ENCODE results near the gene PTK7.
"Not testable (repeated sequence)": the region's sequence is repeated elsewhere in the genome, so short reads cannot be mapped to it uniquely, and the experiment has no call there.

Gene PTK7

GRCh38 chr6:43119482-43119881 is 43.4 kb downstream of the PTK7 start:
- no peak for DNase-seq (ENCODE audit: low spot score)

DNA sequence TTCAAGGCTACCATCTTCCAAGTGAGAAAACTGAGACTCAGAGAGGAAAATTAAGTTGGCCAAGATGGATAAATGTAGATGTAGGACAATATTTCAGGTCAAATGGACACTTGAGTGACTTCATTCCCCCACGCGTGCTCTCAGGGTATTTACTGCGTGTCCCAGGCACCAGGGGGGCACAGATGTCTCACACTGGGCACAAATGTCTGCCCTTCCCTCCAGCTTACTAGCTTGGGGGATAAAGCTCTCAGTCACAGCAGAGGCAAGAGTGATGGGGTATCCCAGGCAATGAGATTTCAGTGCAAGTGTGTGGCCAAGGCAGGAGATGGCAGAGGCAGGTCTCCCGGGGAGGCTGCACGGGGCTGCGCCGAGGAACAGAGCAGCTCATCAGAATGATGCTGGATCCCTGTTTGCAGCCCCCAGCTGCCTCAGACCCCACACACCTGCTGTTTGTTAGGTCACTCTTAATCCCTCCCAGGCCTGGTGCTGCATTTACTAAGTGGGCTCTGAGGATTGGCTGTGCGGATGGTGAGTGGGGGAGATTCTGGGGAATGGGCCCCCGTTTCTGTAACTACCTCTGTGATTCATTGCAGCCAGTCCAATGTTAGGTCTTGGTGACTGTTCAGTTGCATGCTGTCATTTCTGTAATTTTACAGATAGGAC is 44.1 kb downstream of the PTK7 start:
- no peak for DNase-seq (ENCODE audit: low spot score)

- no peak for DNase-seq (ENCODE audit: low spot score)
Measured at GRCh38 chr6:43120944-43121913, 45.1 kb downstream of the PTK7 start.

- no peak for DNase-seq (ENCODE audit: low spot score)
Measured at GRCh38 chr6:43122146-43122545, 46.0 kb downstream of the PTK7 start.

GRCh38 chr6:43123461-43124314 is 47.6 kb downstream of the PTK7 start:
- no peak for DNase-seq (ENCODE audit: low spot score)

DNA sequence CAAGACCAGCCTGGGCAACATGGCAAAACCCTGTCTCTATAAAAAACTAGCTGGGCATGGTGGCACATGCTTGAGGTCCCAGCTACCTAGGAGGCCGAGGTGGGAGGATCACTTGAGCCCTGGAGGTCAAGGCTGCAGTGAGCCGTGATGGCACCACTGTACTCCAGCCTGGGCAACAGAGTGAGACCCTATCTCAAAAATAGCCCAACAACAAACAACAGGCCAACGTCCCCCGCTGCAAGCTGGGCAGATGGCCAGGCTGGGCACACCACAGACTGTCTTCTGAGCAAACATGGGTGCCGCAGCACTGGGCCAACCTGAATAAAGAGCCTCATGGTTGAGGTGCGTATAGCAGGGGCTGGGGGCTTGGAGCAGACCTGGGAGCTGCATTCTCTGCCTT is 48.4 kb downstream of the PTK7 start:
- no peak for DNase-seq (ENCODE audit: low spot score)

DNA sequence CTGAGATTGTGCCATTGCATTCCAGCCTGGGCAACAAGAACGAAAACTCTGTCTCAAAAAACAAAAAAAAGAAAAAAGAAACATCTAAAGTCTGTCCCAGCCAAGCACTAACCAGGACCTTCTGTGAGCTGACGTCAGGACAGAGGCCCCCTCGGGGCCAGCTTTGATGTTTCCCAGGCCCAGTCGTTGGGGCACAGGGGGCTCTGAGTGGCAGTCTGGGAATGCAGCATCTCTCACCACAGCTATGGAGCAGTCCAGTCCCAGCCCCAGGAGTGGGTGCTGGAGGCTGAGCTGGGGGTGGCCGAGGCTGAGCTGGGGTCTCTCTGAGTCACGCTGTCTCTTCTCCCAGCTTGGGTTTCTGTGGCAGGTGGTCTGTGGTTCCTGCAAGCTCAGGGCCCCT is 49.0 kb downstream of the PTK7 start:
- DNase-seq (ENCODE audit: low spot score) = no peak

- no peak for DNase-seq (ENCODE audit: low spot score)
Measured at GRCh38 chr6:43125555-43125954, 49.4 kb downstream of the PTK7 start.

DNA sequence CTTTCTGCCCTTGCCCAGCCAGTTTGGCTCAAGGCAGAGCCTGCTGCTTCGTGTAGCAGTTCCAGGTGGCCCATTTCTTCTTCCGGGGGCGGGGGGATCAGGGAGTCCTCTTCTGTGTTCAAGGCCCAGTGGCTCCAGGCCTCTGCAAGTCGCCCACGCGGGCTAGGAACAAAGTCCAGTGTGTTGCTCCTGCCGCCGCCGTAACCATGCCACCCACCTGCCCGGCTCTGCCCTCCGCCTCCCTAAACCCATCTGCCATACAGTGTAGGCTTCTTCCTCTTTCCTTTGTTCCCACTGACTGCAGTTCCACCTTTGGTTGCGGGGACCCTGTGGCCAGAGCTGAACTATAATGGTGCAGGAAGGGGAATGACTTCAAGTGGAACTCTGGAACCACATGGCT is 51.1 kb downstream of the PTK7 start:
- DNase-seq (ENCODE audit: low spot score) = no peak

GRCh38 chr6:43127877-43128276 is 51.8 kb downstream of the PTK7 start:
- no peak for DNase-seq (ENCODE audit: low spot score)

DNA sequence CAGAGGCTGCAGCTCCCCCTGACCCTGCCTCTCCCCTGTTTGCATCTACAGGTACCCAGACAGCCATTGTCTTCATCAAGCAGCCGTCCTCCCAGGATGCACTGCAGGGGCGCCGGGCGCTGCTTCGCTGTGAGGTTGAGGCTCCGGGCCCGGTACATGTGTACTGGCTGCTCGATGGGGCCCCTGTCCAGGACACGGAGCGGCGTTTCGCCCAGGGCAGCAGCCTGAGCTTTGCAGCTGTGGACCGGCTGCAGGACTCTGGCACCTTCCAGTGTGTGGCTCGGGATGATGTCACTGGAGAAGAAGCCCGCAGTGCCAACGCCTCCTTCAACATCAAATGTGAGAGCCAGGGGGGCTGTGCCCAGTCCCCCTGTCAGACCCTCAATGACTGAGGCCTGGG is 52.8 kb downstream of the PTK7 start:
- DNase-seq (ENCODE audit: low spot score) = no peak

GRCh38 chr6:43129434-43130194 is 53.5 kb downstream of the PTK7 start:
- DNase-seq (ENCODE audit: low spot score) = peak; percentile 43

- DNase-seq (ENCODE audit: low spot score) = no peak
Measured at GRCh38 chr6:43130429-43130828, 54.3 kb downstream of the PTK7 start.

DNA sequence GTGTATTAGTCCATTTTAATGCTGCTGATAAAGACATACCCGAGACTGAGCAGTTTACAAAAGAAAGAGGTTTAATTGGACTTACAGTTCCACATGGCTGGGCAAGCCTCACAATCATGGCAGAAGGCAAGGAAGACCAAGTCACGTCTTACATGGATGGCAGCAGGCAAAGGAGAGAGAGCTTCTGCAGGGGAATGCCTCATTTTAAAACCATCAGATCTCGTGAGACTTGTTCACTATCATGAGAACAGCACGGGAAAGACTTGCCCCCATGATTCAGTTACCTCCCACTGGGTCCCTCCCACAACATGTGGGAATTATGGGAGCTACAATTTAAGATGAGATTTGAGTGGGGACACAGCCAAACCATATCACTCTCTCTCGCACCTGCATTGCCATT is 55.3 kb downstream of the PTK7 start:
- not testable (repeated sequence) for DNase-seq (ENCODE audit: low spot score)

GRCh38 chr6:43138267-43138666 is 62.2 kb downstream of the PTK7 start:
- no peak for DNase-seq (ENCODE audit: low spot score)

DNA sequence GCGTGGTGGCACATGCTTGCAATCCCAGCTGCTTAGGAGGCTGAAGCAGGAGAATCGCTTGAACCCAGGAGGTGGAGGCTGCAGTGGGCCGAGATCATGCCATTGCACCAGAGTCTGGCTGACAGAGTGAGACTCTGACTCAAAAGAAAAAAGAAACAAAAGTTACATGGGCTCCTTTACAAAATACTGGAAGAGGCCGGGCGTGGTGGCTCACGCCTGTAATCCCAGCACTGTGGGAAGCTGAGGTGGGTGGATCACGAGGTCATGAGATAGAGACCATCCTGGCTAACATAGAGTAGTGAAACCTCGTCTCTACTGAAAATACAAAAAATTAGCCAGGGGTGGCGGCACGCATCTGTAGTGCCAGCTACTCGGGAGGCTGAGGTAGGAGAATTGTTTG is 63.9 kb downstream of the PTK7 start:
- not testable (repeated sequence) for DNase-seq (ENCODE audit: low spot score)

DNA sequence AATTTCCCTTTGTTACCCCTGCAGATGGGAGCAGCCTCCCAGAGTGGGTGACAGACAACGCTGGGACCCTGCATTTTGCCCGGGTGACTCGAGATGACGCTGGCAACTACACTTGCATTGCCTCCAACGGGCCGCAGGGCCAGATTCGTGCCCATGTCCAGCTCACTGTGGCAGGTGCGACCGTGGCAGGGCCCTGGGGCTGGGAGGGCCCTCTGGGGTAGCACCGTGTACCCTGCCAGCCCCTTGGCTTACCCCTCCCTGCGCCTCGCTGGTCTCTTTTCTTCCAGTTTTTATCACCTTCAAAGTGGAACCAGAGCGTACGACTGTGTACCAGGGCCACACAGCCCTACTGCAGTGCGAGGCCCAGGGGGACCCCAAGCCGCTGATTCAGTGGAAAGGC is 65.5 kb downstream of the PTK7 start:
- no peak for DNase-seq (ENCODE audit: low spot score)

DNA sequence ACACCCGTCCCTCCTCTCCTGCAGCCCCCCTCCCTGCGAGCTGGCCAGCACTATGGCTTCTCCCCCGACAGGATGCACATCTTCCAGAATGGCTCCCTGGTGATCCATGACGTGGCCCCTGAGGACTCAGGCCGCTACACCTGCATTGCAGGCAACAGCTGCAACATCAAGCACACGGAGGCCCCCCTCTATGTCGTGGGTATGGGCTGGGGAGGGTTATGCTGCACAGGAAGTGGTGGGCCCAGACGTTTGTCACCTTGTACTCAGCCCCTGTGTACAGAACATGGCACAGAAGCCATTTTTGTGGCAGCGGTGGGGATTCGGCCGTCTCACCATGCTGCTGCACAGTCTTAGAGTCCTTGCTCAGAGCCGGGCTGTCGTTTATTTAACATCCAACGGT is 66.0 kb downstream of the PTK7 start:
- no peak for DNase-seq (ENCODE audit: low spot score)

- peak; percentile 90 for DNase-seq (ENCODE audit: low spot score)
Measured at GRCh38 chr6:43143235-43144128, 67.4 kb downstream of the PTK7 start.

DNA sequence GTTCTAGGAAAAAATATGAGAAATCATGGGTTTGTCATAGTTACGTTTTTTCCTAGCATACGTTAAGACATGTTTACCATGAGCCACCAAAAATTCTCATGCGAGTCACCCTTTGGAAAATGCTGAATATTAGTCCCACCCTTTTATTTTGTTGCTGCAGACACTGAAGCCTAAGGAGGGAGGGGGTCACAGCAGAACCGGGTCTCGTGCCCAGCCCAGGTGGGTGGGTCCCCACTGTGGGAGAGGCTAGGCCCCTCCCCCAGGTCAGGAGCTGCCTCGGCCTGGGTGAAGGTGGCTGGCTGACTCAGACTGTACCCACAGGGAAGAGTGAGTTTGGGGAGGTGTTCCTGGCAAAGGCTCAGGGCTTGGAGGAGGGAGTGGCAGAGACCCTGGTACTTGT is 68.8 kb downstream of the PTK7 start:
- no peak for DNase-seq (ENCODE audit: low spot score)

GRCh38 chr6:43146261-43146660 is 70.1 kb downstream of the PTK7 start:
- no peak for DNase-seq (ENCODE audit: low spot score)

Data from HuH-7.5 (cell line).